Uterus (tissue), 4 donors: ENCODE data around the gene BICRA. TPM values are rescaled to one million over a fixed set of nuclear protein-coding genes. Genes with fewer than 3 reads are reported as not detected.
"Not testable (repeated sequence)": the region's sequence is repeated elsewhere in the genome, so short reads cannot be mapped to it uniquely, and the experiment has no call there.

Source experiments
- DNase-seq, 2 donors: peaks; one replicate each; pipeline ENCODE4 v3.0.0-alpha.2; 2019 to 2020
- H3K27ac ChIP-seq, 2 donors: fragments of 200-600 bp; sonication (generic); 1 replicate in 1 of 2; 2 replicates in 1 of 2; pipeline ENCODE4 v1.5.1; 2016 to 2018
- H3K27me3 ChIP-seq, 2 donors: fragments of 200-600 bp; sonication (generic); one replicate each; pipeline ENCODE4 v1.5.1; 2018 to 2019; ENCODE audit warnings: control low read depth in 1 of 2
- H3K36me3 ChIP-seq, 2 donors: fragments of 200-600 bp; sonication (generic); one replicate each; pipeline ENCODE4 v1.5.1; 2019; ENCODE audit warnings: control low read depth in 1 of 2
- H3K4me1 ChIP-seq, 2 donors: fragments of 200-600 bp; sonication (generic); one replicate each; pipeline ENCODE4 v1.5.1; 2018 to 2019; ENCODE audit warnings: control low read depth in 1 of 2
- H3K4me3 ChIP-seq, 2 donors: fragments of 200-600 bp; sonication (generic); 1 replicate in 1 of 2; 2 replicates in 1 of 2; pipeline ENCODE4 v1.5.1; 2018 to 2019; ENCODE audit warnings: mild to moderate bottlenecking in 1 of 2
- H3K9me3 ChIP-seq, 2 donors: fragments of 200-600 bp; sonication (generic); one replicate each; pipeline ENCODE4 v1.5.1; 2019; ENCODE audit warnings: control low read depth in 1 of 2
- POLR2A ChIP-seq, 2 donors: fragments of 450-650 bp; IDR thresholded peaks; one replicate each; pipeline ENCODE4 v1.6.1; 2016; ENCODE audit warnings: antibody characterized with exemption in 2 of 2, mild to moderate bottlenecking in 1 of 2, moderate library complexity in 1 of 2
- intact Hi-C: fragments of 100-400 bp; cut with DNase I; formaldehyde crosslinking; loops from one replicate; pipeline ENCODE4 v1.15.1; 2023; ENCODE audit warnings: low total_unique reads
- total RNA-seq, 4 donors: library from RNA; depleted of rRNA in 3 of 4; stranded (reverse); fragments of >200 nt in 3 of 4; gene quantifications; one replicate each; pipeline versions ENCODE4 v1.1.0 to v1.2.4, GENCODE V29; 2014 to 2023
- TF ChIP-seq, protein P1 (sequence below), 4 experiments: fragments of 200-600 bp in 2 of 4; fragments of 450-650 bp in 2 of 4; sonication (generic) in 2 of 4; IDR thresholded peaks; one replicate each; pipeline ENCODE4 v1.5.1; 2016 to 2019; ENCODE audit warnings: antibody characterized with exemption in 4 of 4, mild to moderate bottlenecking in 2 of 4, moderate library complexity in 1 of 4
- donor health status: DM: yes; HTN: yes; CAD: no.

The BICRA gene
- total RNA-seq, 4 donors from 2014 or later = 2.0 to 28.1 (median 20.5) TPM

- intact Hi-C loops = no loop called here
- H3K27ac ChIP-seq = no peak overlapping the region
- TF ChIP-seq, protein P1, sequence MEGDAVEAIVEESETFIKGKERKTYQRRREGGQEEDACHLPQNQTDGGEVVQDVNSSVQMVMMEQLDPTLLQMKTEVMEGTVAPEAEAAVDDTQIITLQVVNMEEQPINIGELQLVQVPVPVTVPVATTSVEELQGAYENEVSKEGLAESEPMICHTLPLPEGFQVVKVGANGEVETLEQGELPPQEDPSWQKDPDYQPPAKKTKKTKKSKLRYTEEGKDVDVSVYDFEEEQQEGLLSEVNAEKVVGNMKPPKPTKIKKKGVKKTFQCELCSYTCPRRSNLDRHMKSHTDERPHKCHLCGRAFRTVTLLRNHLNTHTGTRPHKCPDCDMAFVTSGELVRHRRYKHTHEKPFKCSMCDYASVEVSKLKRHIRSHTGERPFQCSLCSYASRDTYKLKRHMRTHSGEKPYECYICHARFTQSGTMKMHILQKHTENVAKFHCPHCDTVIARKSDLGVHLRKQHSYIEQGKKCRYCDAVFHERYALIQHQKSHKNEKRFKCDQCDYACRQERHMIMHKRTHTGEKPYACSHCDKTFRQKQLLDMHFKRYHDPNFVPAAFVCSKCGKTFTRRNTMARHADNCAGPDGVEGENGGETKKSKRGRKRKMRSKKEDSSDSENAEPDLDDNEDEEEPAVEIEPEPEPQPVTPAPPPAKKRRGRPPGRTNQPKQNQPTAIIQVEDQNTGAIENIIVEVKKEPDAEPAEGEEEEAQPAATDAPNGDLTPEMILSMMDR (IDR thresholded peaks at IDR 0.05) = peak; percentile 69 to 85 (median 82)
- no peak for TF ChIP-seq POLR2A (IDR thresholded peaks at IDR 0.05)
- no peaks in the 10 kb centered on the region for H3K36me3 ChIP-seq
- no peaks in the 10 kb centered on the region for H3K9me3 ChIP-seq
- DNase-seq = peak; percentile 73 to 74
- H3K4me1 ChIP-seq = no peaks in the 10 kb centered on the region
- H3K27me3 ChIP-seq = no peaks in the 10 kb centered on the region
- H3K4me3 ChIP-seq = no peak overlapping the region
These were observed 98.4 kb downstream of the BICRA start for GRCh38 chr19:47707135-47707925.

DNA sequence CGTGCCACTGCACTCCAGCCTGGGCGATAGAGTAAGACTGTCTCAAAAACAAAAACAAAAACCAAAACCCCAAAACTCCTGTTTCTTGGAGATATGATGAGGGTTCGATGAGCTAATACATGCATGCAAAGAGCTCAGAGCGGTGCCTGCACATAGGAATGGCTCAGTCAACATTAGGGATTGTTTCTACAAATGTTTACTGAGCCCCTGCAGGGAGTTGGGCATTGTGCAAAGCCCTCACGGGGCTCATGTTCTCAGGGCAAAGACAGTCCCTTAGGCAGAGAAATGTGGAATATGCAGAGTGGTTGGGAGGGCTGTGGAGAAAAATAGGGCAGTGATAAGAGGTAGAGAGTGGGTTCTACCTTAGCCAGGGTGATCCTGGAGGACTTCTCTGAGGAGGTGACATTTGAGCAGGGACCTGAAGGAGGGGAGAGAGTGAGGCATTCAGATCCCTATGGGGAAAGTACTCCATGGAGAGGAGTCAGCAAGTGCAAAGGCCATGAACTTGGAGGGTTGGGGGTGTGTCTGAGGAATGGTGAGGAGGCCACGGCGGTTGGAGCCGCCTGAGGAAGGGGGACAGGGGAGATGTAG lies 102.8 kb downstream of the BICRA start:
- Histone ChIP-seq H3K27ac (no peak overlapping the region), H3K36me3 (no peaks in the 10 kb centered on the region), H3K27me3 (no peaks in the 10 kb centered on the region), H3K9me3 (no peaks in the 10 kb centered on the region), H3K4me3 (no peak overlapping the region), H3K4me1 (peaks cover 0 to 7% of the 10 kb centered on the region in 2 donors)
- no peak for DNase-seq
- intact Hi-C loops = loop anchor here (2.0 to 10.0 kb wide), 2 partner anchors 31 to 73 kb away; no protein-coding TSS in a partner anchor
- no peak for TF ChIP-seq POLR2A (IDR thresholded peaks at IDR 0.05)
- TF ChIP-seq, protein P1 (IDR thresholded peaks at IDR 0.05) = no peak

GRCh38 chr19:47713046-47714021 lies 104.4 kb downstream of the BICRA start, which contains the start of gene EHD2:
Gene EHD2, plus strand, starts transcription at chr19:47713422. Its CDS starts 3,191 bp downstream, at chr19:47716613.
- peak; percentile 75 to 85 for TF ChIP-seq POLR2A (IDR thresholded peaks at IDR 0.05)
- TF ChIP-seq, protein P1 (IDR thresholded peaks at IDR 0.05) = peak; percentile 96 to 100 (median 99)
- intact Hi-C loops = loop anchor here (2.0 to 10.0 kb wide), 2 partner anchors 29 to 71 kb away; no protein-coding TSS in a partner anchor
- Histone ChIP-seq H3K4me3 (peak within 1 kb of the TSS; percentile 87 to 97), H3K27ac (peak within 1 kb of the TSS; percentile 98 to 99), H3K4me1 (peaks cover 0 to 21% of the 10 kb centered on the region in 2 donors), H3K9me3 (no peaks in the 10 kb centered on the region), H3K36me3 (no peaks in the 10 kb centered on the region), H3K27me3 (no peaks in the 10 kb centered on the region)
- DNase-seq = peak; percentile 81 to 87

DNA sequence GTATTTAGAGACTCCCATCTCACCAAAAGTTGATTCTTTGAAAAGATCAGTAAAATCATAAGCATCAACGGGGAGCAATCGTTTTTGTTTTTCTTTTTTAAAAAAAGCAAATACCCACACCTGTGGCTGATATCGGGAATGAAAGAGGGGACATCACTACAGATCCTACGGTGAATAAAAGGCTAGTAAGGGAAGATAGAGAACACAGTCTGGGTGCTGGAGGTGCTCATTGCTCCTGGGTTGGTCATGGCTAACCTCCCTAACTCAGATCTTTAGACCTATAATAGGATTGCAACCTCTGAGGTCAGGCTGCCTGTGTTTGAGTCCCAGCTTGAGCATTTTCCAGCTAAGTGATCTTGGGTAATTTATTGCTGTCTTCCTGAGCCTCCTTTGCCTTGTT lies 105.4 kb downstream of the BICRA start:
- Histone ChIP-seq H3K27me3 (no peaks in the 10 kb centered on the region), H3K36me3 (no peaks in the 10 kb centered on the region), H3K9me3 (no peaks in the 10 kb centered on the region), H3K4me3 (peak overlapping the region; percentile 87 to 97), H3K4me1 (peaks cover 0 to 23% of the 10 kb centered on the region in 2 donors), H3K27ac (peak overlapping the region; percentile 98 to 99)
- no peak for DNase-seq
- TF ChIP-seq, protein P1 (IDR thresholded peaks at IDR 0.05) = no peak
- TF ChIP-seq POLR2A (IDR thresholded peaks at IDR 0.05) = no peak
- intact Hi-C loops = loop anchor here (10.0 kb wide), 1 partner anchor 70 kb away; no protein-coding TSS in a partner anchor

GRCh38 chr19:47714855-47715254 lies 105.9 kb downstream of the BICRA start:
- H3K27ac ChIP-seq = peak overlapping the region; percentile 98 to 99
- intact Hi-C loops = loop anchor here (10.0 kb wide), 1 partner anchor 70 kb away; no protein-coding TSS in a partner anchor
- not testable (repeated sequence) for H3K4me3 ChIP-seq, DNase-seq, H3K36me3 ChIP-seq, H3K27me3 ChIP-seq, H3K9me3 ChIP-seq
- H3K4me1 ChIP-seq = peaks cover 0 to 23% of the 10 kb centered on the region in 2 donors
